ENCODE results near the gene TMEM168.

- TF ChIP-seq EZH2phosphoT487 (IDR thresholded peaks at IDR 0.05; ENCODE audit: insufficient read depth, low read depth): no peak
- no peak for TF ChIP-seq EZH2 (IDR thresholded peaks at IDR 0.05; ENCODE audit: insufficient read depth, poor library complexity, severe bottlenecking)
Measured at GRCh38 chr7:112781558-112781957, 8.6 kb downstream of the TMEM168 start.

Measured in GM23248 (cell line).